Muscle layer of duodenum (tissue), 2 donors: ENCODE results near the gene PHF12.

Experiments used
- H3K27ac ChIP-seq: one replicate; pipeline ENCODE4 v1.7.0; 2013; ENCODE audit warnings: mild to moderate bottlenecking, low read length
- H3K27me3 ChIP-seq: one replicate; pipeline ENCODE4 v1.7.0; 2013; ENCODE audit warnings: low read depth, mild to moderate bottlenecking, control low read depth, low read length
- H3K36me3 ChIP-seq, 2 donors: one replicate each; pipeline ENCODE4 v1.7.0; 2013; ENCODE audit warnings: low read length in 2 of 2, control low read depth in 1 of 2, mild to moderate bottlenecking in 1 of 2; ENCODE audit not compliant: insufficient read depth in 2 of 2, control insufficient read depth in 1 of 2
- H3K4me1 ChIP-seq, 2 donors: one replicate each; pipeline ENCODE4 v1.7.0; 2013; ENCODE audit warnings: low read length in 2 of 2, mild to moderate bottlenecking in 2 of 2, control low read depth in 1 of 2, moderate library complexity in 1 of 2; ENCODE audit not compliant: insufficient read depth in 2 of 2, control insufficient read depth in 1 of 2
- H3K4me3 ChIP-seq, 2 donors: one replicate each; pipeline ENCODE4 v1.7.0; 2013; ENCODE audit warnings: low read length in 2 of 2, low read depth in 1 of 2, mild to moderate bottlenecking in 1 of 2
- H3K9me3 ChIP-seq, 2 donors: one replicate each; pipeline ENCODE4 v1.7.0; 2013; ENCODE audit warnings: low read length in 2 of 2, control low read depth in 1 of 2, mild to moderate bottlenecking in 1 of 2; ENCODE audit not compliant: control insufficient read depth in 1 of 2
- donor health status: healthy.

PHF12 gene

DNA sequence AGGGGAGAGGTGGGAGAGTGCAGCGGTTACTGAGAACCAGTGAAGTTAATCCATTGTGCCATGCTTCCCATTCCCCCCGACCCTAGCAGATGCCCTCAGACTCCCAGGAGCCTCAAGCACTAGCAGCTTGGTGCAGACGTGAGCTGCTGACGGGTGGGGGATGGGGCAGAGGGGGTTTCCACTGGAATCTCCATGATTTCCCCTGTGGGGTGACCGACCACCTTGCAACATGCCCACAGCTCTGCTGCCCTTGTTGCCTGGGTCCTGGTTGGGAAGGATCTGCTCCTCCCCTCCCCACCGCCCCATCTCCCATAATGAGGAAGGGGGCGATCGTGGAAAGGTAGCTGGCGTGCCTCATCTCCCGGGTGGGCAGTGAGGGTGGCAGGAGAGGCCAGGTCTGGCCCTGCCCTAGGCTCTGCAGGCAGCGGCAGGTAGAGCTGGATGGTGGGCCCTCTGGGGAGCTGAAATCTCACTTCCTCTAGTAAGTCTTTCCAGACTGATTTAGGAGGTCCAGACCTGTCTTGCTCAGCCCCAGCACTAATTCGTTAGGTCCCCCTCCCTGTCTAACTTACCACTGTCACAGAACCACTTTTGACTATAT, 63.3 kb downstream of the PHF12 start:
- Histone ChIP-seq H3K9me3 (no peaks in the 10 kb centered on the region), H3K4me1 (no peaks in the 10 kb centered on the region), H3K4me3 (no peak overlapping the region), H3K36me3 (peaks cover 19 to 49% of the 10 kb centered on the region in 2 donors), H3K27ac (no peak overlapping the region), H3K27me3 (no peaks in the 10 kb centered on the region)

DNA sequence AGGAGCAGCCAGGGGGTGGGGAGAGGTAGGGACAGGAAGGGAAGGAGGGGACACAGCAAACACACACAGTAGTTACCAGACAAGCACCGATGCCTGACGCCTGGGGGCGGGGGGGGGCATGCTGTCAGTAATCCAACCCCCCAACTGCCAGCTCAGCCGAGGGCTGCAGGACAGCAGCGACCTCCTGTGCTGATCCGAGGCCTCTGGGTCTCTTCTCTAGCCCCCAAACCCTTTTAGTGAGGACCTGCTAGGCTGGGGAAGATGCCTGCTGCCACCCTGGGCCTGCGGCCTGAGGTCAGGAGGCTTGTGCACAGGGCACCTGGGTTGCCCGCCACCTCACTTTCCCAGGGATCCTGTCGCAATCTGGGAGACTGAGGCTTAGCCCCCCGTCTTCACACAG, 65.4 kb downstream of the PHF12 start:
- Histone ChIP-seq H3K9me3 (no peaks in the 10 kb centered on the region), H3K27ac (no peak overlapping the region), H3K27me3 (no peaks in the 10 kb centered on the region), H3K36me3 (peaks cover 31 to 70% of the 10 kb centered on the region in 2 donors), H3K4me3 (no peak overlapping the region), H3K4me1 (no peaks in the 10 kb centered on the region)

DNA sequence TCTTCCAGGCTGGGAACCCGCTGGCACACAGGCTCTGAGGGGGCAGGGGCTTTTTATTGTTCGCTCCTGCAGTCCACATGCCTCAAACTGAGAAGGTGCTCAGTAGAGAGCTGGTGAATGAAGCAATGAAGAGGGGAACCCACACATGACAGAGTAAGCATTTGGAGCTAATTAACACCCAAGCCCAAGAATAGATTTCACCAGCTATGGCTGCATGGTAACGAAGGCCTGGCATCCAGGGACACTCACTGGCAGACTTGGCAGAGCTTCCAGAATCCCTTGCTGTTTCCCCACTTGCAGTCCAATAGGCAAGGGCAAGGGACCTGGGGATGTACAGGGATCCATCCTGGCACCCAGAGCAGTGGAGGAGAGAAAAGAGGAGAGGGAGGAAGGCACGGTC, 66.0 kb downstream of the PHF12 start:
- H3K27ac ChIP-seq, result no peak overlapping the region
- no peaks in the 10 kb centered on the region for H3K27me3 ChIP-seq
- no peak overlapping the region for H3K4me3 ChIP-seq
- H3K36me3 ChIP-seq, result peaks cover 37 to 75% of the 10 kb centered on the region in 2 donors
- H3K9me3 ChIP-seq, result no peaks in the 10 kb centered on the region
- H3K4me1 ChIP-seq, result no peaks in the 10 kb centered on the region

DNA sequence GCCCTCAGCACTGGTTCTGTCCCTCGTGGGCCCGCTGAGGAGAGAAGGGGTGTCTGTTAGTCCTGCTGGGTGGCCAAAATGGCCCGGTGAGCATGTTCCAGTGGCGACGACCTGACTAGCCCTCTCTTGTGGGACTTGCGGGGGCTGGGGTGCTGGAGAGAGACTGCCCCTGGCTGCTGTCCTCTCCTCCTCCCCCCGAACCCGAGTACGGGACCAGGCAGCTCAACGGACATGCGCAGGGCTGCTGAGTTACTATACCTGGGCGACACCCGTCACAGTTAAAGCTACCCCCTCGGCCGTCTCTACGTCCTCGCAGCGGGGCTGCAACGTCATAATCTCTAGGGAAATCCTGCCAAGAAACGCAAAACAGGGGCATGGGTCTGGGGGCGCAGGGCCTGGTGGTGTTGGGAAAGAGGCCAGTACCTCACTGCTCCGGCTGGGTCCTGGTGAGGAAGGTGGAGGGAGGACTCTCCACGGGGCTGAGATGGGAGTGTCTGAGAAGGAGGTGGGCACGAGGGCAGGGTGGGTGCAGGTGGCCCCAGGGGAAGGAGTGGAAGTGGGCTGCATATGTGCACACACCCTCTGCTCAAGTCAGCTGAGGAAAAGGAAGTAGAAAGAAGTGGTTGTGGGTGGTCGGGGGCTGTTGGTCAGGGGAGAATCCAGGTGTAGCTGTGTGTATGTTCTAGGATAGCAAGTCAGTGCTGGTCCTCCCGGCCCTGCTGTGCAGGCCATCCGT, 67.2 kb downstream of the PHF12 start:
- H3K27ac ChIP-seq, result no peak overlapping the region
- no peaks in the 10 kb centered on the region for H3K9me3 ChIP-seq
- H3K36me3 ChIP-seq, result peaks cover 49 to 88% of the 10 kb centered on the region in 2 donors
- H3K27me3 ChIP-seq, result no peaks in the 10 kb centered on the region
- H3K4me3 ChIP-seq, result no peak overlapping the region
- no peaks in the 10 kb centered on the region for H3K4me1 ChIP-seq

DNA sequence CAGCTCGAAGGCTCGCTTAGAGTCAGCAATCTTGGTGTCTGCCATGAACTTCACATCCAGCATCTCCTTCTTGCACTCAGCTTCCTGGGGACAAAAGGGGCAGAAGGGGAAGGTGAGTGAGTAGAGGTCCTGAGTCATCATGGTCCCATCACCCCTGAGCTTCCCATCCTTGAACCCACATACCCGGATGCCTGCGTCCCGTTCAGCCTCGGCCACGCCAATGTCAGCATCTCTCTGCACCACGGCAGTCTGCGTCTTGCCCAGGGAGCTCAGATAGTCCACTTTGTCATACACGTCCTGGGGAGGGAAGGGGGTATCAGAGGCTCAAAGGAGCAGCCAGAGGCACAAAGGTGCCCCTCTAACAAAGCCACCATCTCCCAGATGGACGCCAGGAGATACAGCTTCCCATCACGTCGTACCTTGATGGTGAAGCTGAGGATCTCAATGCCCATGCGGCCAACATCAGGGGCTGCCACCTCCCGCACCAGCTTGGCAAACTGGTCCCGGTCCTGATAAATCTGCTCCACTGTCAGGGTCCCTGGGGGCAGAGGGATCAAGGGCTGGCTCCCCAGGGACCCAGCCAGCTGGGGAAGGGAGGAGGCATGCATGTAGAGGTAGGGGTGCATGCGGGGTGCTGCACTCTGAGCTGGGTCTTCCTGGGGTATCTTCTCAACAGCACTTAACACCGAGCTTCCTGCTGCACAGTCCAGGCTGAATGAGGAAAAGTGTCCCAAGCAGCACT, 69.0 kb downstream of the PHF12 start:
- Histone ChIP-seq H3K27me3 (no peaks in the 10 kb centered on the region), H3K36me3 (peaks cover 56 to 81% of the 10 kb centered on the region in 2 donors), H3K4me1 (no peaks in the 10 kb centered on the region), H3K4me3 (no peak overlapping the region), H3K9me3 (no peaks in the 10 kb centered on the region), H3K27ac (no peak overlapping the region)

DNA sequence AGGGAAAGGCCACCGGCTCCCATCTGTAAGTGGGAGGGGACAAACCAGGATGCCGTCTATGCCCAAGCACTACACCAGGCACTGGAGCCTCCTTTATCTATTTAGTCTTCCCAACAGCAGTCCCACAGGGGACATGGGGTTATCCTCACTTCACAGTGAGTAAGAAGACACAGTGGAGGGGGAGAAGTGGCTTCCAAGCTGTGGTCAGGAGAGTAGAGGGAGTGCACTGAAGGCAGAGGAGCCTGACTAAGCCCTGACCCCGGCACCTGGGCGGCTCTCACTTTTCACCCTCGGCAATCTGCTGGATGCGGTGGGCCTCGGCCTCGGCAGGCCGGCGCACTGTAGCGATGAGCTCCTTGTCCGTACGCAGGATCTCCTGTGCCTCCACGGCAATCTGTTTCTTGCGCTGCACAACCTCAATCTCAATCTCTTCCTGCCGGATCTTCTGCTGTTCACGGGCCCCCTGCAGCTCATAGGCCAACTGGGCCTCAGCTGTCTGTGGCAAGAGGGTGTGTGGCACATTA, 69.7 kb downstream of the PHF12 start:
- no peaks in the 10 kb centered on the region for H3K9me3 ChIP-seq
- no peaks in the 10 kb centered on the region for H3K4me1 ChIP-seq
- peaks cover 56 to 76% of the 10 kb centered on the region in 2 donors for H3K36me3 ChIP-seq
- H3K4me3 ChIP-seq, result no peak overlapping the region
- no peaks in the 10 kb centered on the region for H3K27me3 ChIP-seq
- H3K27ac ChIP-seq, result no peak overlapping the region

DNA sequence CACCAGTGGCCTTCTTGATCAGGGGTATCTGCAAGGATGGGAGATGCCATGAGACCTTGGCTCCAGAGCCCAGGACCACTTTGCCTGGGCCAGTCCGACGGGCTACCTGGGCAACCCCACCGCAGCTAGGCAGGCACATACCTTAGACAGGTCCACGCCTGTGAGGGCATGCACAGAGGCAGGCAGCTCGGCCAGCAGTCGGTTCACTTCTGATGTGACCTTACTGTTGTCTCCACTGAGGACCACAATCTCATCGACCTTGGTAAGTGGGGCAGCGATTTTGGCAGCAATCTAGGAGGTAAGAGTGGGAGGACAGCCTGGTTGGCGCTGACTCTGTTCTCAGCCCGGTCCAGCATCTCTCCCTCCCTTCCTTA, 70.8 kb downstream of the PHF12 start:
- Histone ChIP-seq H3K36me3 (peaks cover 55 to 65% of the 10 kb centered on the region in 2 donors), H3K9me3 (no peaks in the 10 kb centered on the region), H3K27me3 (no peaks in the 10 kb centered on the region), H3K4me3 (no peak overlapping the region), H3K27ac (no peak overlapping the region), H3K4me1 (no peaks in the 10 kb centered on the region)

DNA sequence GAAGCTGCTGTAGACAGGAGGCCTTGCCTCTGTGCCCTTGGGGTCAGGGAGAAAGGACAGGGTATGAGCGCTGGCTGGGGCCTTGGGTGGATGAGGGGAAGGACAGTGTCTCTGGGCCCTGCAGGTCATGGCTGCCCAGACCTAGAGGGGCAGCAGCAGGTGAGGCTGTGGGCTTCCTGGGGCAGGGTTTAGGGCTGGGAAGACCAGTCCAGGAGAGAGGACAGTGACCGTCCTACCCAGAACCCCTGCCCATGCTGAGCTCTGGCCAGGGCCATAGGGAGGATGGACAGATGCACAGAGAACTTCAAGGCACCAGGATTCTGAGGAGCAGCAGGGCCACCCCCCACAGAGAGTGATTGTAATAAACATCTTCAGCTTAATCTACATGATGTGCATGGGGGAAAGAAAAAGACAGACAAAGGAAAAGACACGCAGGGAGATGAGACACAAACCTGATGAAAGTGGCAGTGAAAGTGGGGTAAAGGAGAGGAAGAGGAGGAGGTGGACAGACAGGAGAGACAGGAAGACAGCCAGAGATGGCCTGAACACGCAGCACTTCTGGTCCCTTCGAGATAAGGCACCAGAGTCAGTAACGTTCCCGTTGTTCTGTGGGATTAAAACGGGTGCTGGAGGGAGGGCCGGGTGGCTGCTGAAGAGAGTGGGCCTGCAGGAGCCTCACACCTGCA, 71.3 kb downstream of the PHF12 start:
- Histone ChIP-seq H3K4me1 (no peaks in the 10 kb centered on the region), H3K9me3 (no peaks in the 10 kb centered on the region), H3K4me3 (no peak overlapping the region), H3K27me3 (no peaks in the 10 kb centered on the region), H3K36me3 (peaks cover 49 to 60% of the 10 kb centered on the region in 2 donors), H3K27ac (no peak overlapping the region)

DNA sequence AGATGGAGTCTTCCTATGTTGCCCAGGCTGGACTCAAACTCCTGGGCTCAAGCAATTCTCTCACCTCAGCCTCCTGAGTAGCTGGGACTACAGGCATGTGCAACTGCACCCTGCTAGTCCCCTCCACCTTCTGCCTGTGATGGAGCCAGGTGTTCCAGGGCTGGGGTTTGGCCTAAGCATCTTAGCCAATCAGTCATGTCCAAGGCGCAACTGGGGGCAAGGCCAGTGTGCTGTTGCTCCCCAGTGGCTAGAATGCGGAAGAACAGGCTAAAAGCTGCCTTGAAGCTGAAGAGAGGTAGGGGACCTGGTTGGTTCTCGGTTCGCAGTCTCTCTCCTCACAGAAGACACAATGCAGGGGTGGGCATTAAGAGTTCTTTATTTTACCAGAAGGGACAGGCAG, 72.3 kb downstream of the PHF12 start:
- H3K36me3 ChIP-seq, result peaks cover 45 to 50% of the 10 kb centered on the region in 2 donors
- H3K9me3 ChIP-seq, result no peaks in the 10 kb centered on the region
- no peak overlapping the region for H3K4me3 ChIP-seq
- no peaks in the 10 kb centered on the region for H3K27me3 ChIP-seq
- no peak overlapping the region for H3K27ac ChIP-seq
- no peaks in the 10 kb centered on the region for H3K4me1 ChIP-seq

DNA sequence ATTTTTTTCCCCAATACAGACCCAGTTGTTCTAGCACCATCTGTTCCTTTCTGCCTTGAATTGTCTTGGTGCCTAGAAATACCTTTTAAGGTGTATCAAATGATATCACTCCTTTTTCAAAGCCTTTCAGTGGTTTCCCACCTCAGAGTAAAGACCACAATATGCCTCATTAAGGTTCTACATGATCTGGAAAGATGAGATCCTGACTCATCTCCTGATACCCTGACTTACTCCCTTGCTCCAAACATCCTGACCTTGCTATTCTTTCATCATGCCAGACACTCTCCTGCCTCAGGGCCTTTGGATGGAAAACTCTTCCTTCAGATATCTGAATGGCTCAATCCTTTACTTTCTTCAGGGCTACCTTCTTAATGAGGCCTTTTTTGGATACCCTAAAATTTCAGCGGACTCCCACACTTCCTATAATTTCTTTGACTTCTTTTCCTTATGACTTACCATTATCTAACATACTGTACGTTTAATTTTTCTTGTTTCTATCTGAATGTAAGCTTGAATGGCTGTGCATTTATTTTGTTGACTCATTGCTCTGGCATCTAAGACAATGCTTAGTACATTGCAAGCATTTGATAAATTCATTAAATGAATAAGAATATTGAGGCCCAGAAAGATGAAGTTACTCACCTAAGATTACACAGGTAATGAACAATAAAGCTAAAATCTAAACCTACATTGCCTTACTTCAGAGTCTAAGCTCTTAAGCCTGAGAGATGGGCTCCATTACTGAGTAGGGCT, 73.0 kb downstream of the PHF12 start:
- Histone ChIP-seq H3K9me3 (no peaks in the 10 kb centered on the region), H3K36me3 (peaks cover 43 to 45% of the 10 kb centered on the region in 2 donors), H3K4me3 (no peak overlapping the region), H3K27me3 (no peaks in the 10 kb centered on the region), H3K4me1 (no peaks in the 10 kb centered on the region), H3K27ac (no peak overlapping the region)
